Prostate gland (tissue), 2 donors: ENCODE measurements around the gene GFM1. TPM values are rescaled to one million over a fixed set of nuclear protein-coding genes. Genes with fewer than 3 reads are reported as not detected.
A peak's percentile ranks its signal among the peaks of the same experiment; 100 is the strongest.

ENCODE experiments used
- DNase-seq: peaks from one replicate; pipeline ENCODE4 v3.0.0-alpha.2; 2019; ENCODE audit warnings: low spot score
- H3K27ac ChIP-seq, 2 donors: fragments of 200-600 bp; sonication (generic); 2 replicates each; pipeline ENCODE4 v1.5.1; 2017 to 2019
- H3K27me3 ChIP-seq: fragments of 200-600 bp; sonication (generic); replicated peaks from 2 replicates; pipeline ENCODE4 v1.5.1; 2019; ENCODE audit not compliant: insufficient read depth
- H3K36me3 ChIP-seq, 2 donors: fragments of 200-600 bp; sonication (generic); 1 replicate in 1 of 2; 2 replicates in 1 of 2; pipeline versions ENCODE4 v1.5.1 to v1.8.1; 2017 to 2019
- H3K4me1 ChIP-seq: fragments of 200-600 bp; sonication (generic); replicated peaks from 2 replicates; pipeline ENCODE4 v1.5.1; 2019
- H3K4me3 ChIP-seq, 2 donors: fragments of 200-600 bp; sonication (generic); 2 replicates each; pipeline ENCODE4 v1.5.1; 2017 to 2019
- H3K9me3 ChIP-seq: fragments of 200-600 bp; sonication (generic); 2 replicates; pipeline ENCODE4 v1.5.1; 2017
- POLR2A ChIP-seq: fragments of 450-650 bp; IDR thresholded peaks from one replicate; pipeline ENCODE4 v1.6.1; 2016; ENCODE audit warnings: antibody characterized with exemption, mild to moderate bottlenecking
- POLR2AphosphoS5 ChIP-seq: sonication (generic); formaldehyde crosslinking; IDR thresholded peaks from one replicate; pipeline ENCODE4 v1.6.1; 2017; ENCODE audit warnings: antibody characterized with exemption
- WGBS: methylation state at CpG from one replicate; pipeline ENCODE4 v1.1.5; 2018; 5-methylcytosine and 5-hydroxymethylcytosine counted together
- intact Hi-C: fragments of 100-400 bp; cut with DNase I; formaldehyde crosslinking; loops from one replicate; pipeline ENCODE4 v1.14.2; 2022
- total RNA-seq, 2 donors: library from RNA; depleted of rRNA; stranded (reverse); fragments of >200 nt; gene quantifications; one replicate each; pipeline ENCODE4 v1.1.0, GENCODE V29; 2016
- TF ChIP-seq, protein P1 (sequence below), 4 experiments: fragments of 200-600 bp in 2 of 4; fragments of 450-650 bp in 2 of 4; sonication (generic) in 2 of 4; IDR thresholded peaks; 1 replicate in 3 of 4; 2 replicates in 1 of 4; pipeline ENCODE4 v1.5.1; 2016 to 2019; ENCODE audit warnings: antibody characterized with exemption in 4 of 4, mild to moderate bottlenecking in 2 of 4, moderate library complexity in 2 of 4

Gene GFM1
- total RNA-seq, 2 donors from 2014 or later: 54.1 to 68.9 TPM

- no peaks in the 10 kb centered on the region for H3K36me3 ChIP-seq
- no peaks in the 10 kb centered on the region for H3K9me3 ChIP-seq
- H3K27me3 ChIP-seq: no peaks in the 10 kb centered on the region
- TF ChIP-seq, protein P1, sequence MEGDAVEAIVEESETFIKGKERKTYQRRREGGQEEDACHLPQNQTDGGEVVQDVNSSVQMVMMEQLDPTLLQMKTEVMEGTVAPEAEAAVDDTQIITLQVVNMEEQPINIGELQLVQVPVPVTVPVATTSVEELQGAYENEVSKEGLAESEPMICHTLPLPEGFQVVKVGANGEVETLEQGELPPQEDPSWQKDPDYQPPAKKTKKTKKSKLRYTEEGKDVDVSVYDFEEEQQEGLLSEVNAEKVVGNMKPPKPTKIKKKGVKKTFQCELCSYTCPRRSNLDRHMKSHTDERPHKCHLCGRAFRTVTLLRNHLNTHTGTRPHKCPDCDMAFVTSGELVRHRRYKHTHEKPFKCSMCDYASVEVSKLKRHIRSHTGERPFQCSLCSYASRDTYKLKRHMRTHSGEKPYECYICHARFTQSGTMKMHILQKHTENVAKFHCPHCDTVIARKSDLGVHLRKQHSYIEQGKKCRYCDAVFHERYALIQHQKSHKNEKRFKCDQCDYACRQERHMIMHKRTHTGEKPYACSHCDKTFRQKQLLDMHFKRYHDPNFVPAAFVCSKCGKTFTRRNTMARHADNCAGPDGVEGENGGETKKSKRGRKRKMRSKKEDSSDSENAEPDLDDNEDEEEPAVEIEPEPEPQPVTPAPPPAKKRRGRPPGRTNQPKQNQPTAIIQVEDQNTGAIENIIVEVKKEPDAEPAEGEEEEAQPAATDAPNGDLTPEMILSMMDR (IDR thresholded peaks at IDR 0.05): no peak
- no peak for TF ChIP-seq POLR2AphosphoS5
- TF ChIP-seq POLR2A: no peak
- no peaks in the 10 kb centered on the region for H3K4me1 ChIP-seq
- intact Hi-C loops: no loop called here
- DNase-seq: no peak
- 74% methylated on average over 1 of the region's 1 CpG for WGBS
- no peak overlapping the region for H3K4me3 ChIP-seq
- H3K27ac ChIP-seq: no peak overlapping the region
Observed at GRCh38 chr3:158663246-158663645, 18.9 kb downstream of the GFM1 start.

GRCh38 chr3:158663832-158664231 is 19.5 kb downstream of the GFM1 start:
- H3K27ac ChIP-seq: no peak overlapping the region
- no peak overlapping the region for H3K4me3 ChIP-seq
- no peak for DNase-seq
- H3K9me3 ChIP-seq: no peaks in the 10 kb centered on the region
- TF ChIP-seq, protein P1 (IDR thresholded peaks at IDR 0.05): no peak
- TF ChIP-seq POLR2AphosphoS5 (no peak), POLR2A (no peak)
- WGBS: 93% methylated on average over 1 of the region's 1 CpG
- no peaks in the 10 kb centered on the region for H3K27me3 ChIP-seq
- intact Hi-C loops: no loop called here
- H3K36me3 ChIP-seq: no peaks in the 10 kb centered on the region
- H3K4me1 ChIP-seq: no peaks in the 10 kb centered on the region

DNA sequence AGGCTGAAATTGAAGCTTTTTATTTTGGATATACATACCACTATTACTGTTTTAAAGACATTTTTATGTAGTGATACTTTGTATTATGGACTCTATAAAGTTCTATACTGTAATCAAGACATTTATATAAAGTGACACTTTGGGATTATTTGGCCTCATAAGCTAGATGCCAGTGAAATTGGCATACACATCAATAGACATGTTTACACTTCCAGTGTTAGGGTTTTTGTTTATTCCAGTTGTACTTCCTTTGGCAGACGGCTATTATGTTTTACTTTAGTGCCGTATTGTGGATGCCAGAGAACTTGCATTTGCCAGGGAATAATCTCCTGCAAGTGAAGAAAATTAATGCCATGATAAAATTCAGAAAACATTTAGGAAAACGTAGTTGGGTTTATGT is 22.1 kb downstream of the GFM1 start:
- WGBS: 74% methylated on average over 3 of the region's 3 CpGs
- no peaks in the 10 kb centered on the region for H3K9me3 ChIP-seq
- no peak overlapping the region for H3K4me3 ChIP-seq
- intact Hi-C loops: no loop called here
- H3K4me1 ChIP-seq: no peaks in the 10 kb centered on the region
- H3K27me3 ChIP-seq: no peaks in the 10 kb centered on the region
- H3K27ac ChIP-seq: no peak overlapping the region
- no peaks in the 10 kb centered on the region for H3K36me3 ChIP-seq
- TF ChIP-seq POLR2A: no peak
- TF ChIP-seq POLR2AphosphoS5: no peak
- no peak for DNase-seq

DNA sequence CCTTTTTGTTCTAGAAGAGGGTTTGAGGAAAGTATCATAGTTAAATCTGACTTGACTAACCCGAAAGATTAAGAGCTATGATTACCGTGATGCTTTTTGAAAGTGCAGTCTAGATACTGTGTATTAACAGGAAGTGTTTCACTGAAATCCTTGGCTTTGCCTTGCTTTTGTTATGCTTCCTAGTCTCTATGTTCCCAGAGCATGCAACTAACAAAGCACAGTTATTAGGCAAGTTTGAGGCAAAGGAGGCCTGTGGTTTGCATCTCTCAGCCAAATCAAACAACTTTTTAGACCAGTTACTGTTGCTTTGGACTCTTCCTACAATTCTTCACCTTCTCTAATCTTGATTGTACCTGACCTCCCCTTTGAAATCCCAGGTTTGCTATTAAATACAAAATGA is 24.2 kb downstream of the GFM1 start:
- TF ChIP-seq, protein P1 (IDR thresholded peaks at IDR 0.05): no peak
- peak; percentile 69 for TF ChIP-seq POLR2AphosphoS5
- Histone ChIP-seq H3K4me1 (no peaks in the 10 kb centered on the region), H3K36me3 (no peaks in the 10 kb centered on the region), H3K27me3 (no peaks in the 10 kb centered on the region), H3K9me3 (no peaks in the 10 kb centered on the region), H3K27ac (peak overlapping the region in 1 of 2 donors; percentile 15), H3K4me3 (no peak overlapping the region)
- intact Hi-C loops: no loop called here
- 27% methylated on average over 2 of the region's 2 CpGs for WGBS
- DNase-seq: peak; percentile 33

- intact Hi-C loops: loop anchor here (5.0 kb wide), 1 partner anchor 55 kb away; no protein-coding TSS in a partner anchor
- Histone ChIP-seq H3K9me3 (no peaks in the 10 kb centered on the region), H3K36me3 (no peaks in the 10 kb centered on the region), H3K4me1 (no peaks in the 10 kb centered on the region), H3K4me3 (peak overlapping the region; percentile 35 to 48), H3K27me3 (no peaks in the 10 kb centered on the region), H3K27ac (peak overlapping the region; percentile 79)
- DNase-seq: no peak
- no peak for TF ChIP-seq POLR2A
- no peak for TF ChIP-seq POLR2AphosphoS5
- TF ChIP-seq, protein P1 (IDR thresholded peaks at IDR 0.05): no peak
- 6% methylated on average over 6 of the region's 6 CpGs for WGBS
Observed at GRCh38 chr3:158671821-158672214, 27.5 kb downstream of the GFM1 start.
